Fibroblast of pulmonary artery (primary cell): ENCODE data around the gene HM13.

Experiments
- DNase-seq: peaks from one replicate; pipeline ENCODE4 v3.0.0-alpha.2; 2010; ENCODE audit warnings: low read depth
- H3K4me3 ChIP-seq: replicated peaks from 2 replicates; pipeline ENCODE4 v1.5.1; 2011; ENCODE audit warnings: low read depth, mild to moderate bottlenecking, control low read depth, low read length, moderate library complexity
- CTCF ChIP-seq: IDR thresholded peaks from 2 replicates; pipeline ENCODE4 v1.5.1; 2011; ENCODE audit warnings: mild to moderate bottlenecking, control low read depth, low read length, inconsistent platforms; ENCODE audit errors: missing control alignments

Gene HM13

GRCh38 chr20:31567380-31567720 is 53.1 kb downstream of the HM13 start:
- TF ChIP-seq CTCF = no peak
- no peak for DNase-seq
- H3K4me3 ChIP-seq = no peak overlapping the region

- no peak overlapping the region for H3K4me3 ChIP-seq
- peak; percentile 43 for DNase-seq
- peak; percentile 10 for TF ChIP-seq CTCF
Observed at GRCh38 chr20:31568041-31568731, 53.9 kb downstream of the HM13 start.

GRCh38 chr20:31568773-31569162 is 54.5 kb downstream of the HM13 start:
- no peak for TF ChIP-seq CTCF
- no peak for DNase-seq
- no peak overlapping the region for H3K4me3 ChIP-seq

- TF ChIP-seq CTCF = peak; percentile 85
- no peak overlapping the region for H3K4me3 ChIP-seq
- DNase-seq = peak; percentile 57
Observed at GRCh38 chr20:31569163-31570020, 55.1 kb downstream of the HM13 start.

- H3K4me3 ChIP-seq = no peak overlapping the region
- no peak for TF ChIP-seq CTCF
- no peak for DNase-seq
Observed at GRCh38 chr20:31570021-31570463, 55.8 kb downstream of the HM13 start.

- DNase-seq = no peak
- no peak overlapping the region for H3K4me3 ChIP-seq
- no peak for TF ChIP-seq CTCF
Observed at GRCh38 chr20:31570735-31571617, 56.7 kb downstream of the HM13 start.
